NCI-H82 treated with DMSO at 0.1 percent for 48 hours (cell line): ENCODE data around the gene CDC23.
"Not testable (repeated sequence)": the region's sequence is repeated elsewhere in the genome, so short reads cannot be mapped to it uniquely, and the experiment has no call there.

Experiments used
- DNase-seq: peaks from one replicate; lab custom pipeline; 2025; ENCODE audit not compliant: unreplicated experiment; lab: John Stamatoyannopoulos, UW

Gene CDC23

DNA sequence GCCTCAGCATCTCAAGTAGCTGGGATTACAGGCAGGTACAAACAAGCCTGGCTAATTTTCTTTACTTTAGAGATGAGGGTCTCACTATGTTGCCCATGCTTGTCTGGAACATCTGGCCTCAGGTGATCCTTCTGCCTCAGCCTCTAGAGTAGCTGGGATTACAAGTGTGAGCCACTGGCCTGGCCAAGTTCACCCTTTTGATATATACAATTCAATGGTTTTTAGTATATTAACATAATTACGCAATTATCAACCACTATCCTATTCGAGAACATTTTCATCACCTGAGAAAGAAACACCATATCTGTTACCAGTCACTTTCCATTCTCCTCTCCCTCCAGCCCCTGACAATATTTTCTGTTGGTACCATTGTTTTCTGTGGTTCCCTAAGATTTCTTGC lies 3.7 kb upstream of the CDC23 start:
- no peak for DNase-seq

- DNase-seq: no peak
Observed at GRCh38 chr5:138212828-138213160, 329 bp downstream of the CDC23 start.

GRCh38 chr5:138210985-138211384 lies 2.1 kb downstream of the CDC23 start:
- no peak for DNase-seq

DNA sequence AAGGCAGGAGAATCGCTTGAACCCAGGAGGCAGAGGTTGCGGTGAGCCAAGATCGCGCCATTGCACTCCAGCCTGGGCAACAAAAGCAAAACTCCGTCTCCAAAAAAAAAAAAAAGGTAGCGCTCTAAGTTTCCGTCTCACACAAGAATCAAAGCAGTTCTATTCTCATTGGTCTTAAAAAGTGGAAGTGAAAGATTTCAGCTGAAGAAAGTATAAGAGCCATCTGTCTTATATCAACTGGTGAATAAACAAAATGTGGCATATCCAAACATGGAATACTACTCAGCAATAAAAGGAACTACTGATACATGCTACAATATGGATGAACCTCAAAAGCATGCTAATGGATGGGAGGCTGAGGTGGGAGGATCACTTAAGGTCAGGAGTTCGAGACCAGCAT lies 19.3 kb downstream of the CDC23 start:
- DNase-seq: not testable (repeated sequence)

- DNase-seq: no peak
Observed at GRCh38 chr5:138192826-138193225, 20.3 kb downstream of the CDC23 start.

DNA sequence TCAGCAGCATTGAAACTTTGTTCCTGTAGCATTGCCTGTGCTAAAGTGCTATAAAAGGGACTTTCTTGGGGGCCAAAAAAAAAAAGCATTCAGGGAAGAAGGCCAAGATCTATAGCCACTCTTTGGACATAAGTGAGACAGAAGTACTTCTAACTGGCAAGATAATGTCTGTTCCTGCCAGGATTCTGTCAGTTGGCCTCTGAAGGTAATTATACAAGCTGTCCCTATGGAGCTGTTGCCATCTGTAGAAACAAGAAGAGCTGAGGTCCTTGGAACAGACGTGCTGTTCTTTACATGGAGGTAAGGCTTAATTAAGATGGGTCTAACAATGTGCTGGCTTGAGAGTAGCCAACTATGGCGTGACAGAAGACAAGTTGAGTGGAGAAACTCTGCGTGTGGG lies 24.5 kb downstream of the CDC23 start:
- DNase-seq: no peak

GRCh38 chr5:138186002-138186447 lies 27.1 kb downstream of the CDC23 start:
- DNase-seq: no peak

GRCh38 chr5:138182808-138183207 lies 30.3 kb downstream of the CDC23 start:
- no peak for DNase-seq

- no peak for DNase-seq
Observed at GRCh38 chr5:138180841-138181240, 32.3 kb downstream of the CDC23 start.

GRCh38 chr5:138180183-138180782 lies 32.8 kb downstream of the CDC23 start:
- peak; percentile 21 for DNase-seq

DNA sequence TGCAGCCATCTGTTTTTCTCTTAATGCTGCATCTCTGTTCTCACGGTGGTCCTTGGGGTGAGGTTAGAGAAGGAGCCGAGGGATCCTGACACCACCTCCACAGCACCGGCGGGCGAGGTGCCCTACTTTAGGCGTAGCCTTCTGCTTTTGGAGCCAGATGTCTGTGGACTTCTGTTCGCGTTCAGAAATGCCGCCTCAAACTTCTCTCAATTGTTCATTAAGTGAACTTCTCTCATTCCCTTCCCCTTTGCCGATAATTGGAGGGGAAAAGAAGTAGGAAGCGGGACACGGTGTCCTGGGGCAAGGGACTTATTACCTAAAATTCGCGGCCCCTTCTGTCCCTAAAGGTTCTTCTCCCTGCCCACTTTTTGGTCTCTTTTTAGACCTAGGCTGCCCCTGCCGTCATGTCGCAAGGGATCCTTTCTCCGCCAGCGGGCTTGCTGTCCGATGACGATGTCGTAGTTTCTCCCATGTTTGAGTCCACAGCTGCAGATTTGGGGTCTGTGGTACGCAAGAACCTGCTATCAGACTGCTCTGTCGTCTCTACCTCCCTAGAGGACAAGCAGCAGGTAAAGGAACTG lies 33.8 kb downstream of the CDC23 start:
- DNase-seq: no peak

DNA sequence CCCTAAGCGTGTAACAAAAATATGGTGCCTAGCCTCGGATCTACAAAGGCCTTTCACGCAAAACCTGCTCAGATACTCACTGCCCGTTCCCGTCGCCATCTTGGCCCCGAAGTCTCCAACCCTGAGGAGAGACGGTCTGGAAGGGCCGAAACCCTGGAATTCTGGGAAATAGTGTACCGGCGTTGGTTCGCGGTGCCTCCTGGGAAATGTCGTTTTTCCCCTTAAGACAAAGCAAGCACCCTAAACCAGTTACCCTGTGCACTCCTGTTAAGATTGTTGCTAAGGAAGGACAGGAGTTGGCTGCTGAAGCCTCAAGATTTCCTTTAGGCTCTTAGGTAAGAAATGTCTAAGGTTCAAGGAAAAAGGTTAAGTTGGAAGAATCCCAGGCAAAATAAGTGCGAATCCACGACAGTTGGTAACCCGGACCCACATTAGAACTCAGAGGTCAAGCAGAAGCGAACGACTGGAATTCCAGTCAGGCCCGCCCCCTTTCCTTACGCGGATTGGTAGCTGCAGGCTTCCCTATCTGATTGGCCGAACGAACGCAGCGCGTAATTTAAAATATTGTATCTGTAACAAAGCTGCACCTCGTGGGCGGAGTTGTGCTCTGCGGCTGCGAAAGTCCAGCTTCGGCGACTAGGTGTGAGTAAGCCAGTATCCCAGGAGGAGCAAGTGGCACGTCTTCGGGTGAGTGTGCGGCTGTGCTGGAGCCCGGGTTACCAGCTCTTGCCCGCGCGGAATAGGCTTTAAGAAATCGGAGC lies 34.4 kb downstream of the CDC23 start, which contains the start of the genes BRD8 and KIF20A:
TSS of gene BRD8 (minus strand) at position 115 of the 761 bp plus-strand sequence. CDS start at position 99, 16 bp downstream.
TSS of gene KIF20A (plus strand) at position 597 of the 761 bp plus-strand sequence. CDS start 569 bp downstream, outside the sequence.
- peak; percentile 96 for DNase-seq

DNA sequence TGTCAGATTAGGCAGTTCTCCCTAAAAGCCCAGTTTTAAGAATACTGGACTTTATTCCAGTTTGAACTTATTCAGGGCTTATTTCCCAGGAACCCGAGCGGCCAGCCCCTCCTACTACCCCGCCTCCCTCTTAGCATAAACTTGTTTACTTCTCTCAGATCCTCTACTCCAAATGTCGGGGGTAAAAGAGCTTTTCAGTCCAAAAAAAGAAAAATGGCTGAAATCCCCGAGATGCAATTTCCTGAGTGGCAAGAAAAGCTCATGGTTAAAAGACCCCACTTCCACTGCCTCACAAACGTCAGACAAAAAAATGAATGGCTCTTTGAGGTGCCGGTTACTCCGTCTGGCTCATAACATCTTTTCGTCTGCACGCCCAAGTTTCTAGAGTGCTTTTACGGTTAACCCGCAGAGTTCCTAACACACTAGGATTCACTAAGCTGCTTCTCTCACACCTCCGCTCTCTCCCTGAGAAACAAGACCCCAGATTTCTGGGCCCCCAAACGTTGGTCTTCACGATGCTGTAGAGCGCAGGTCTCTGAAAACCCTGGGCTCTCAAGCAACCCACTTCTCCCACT lies 35.1 kb downstream of the CDC23 start:
- DNase-seq: no peak

- DNase-seq: no peak
Observed at GRCh38 chr5:138170299-138170698, 42.8 kb downstream of the CDC23 start.

GRCh38 chr5:138169124-138169523 lies 44.0 kb downstream of the CDC23 start:
- DNase-seq: no peak

DNA sequence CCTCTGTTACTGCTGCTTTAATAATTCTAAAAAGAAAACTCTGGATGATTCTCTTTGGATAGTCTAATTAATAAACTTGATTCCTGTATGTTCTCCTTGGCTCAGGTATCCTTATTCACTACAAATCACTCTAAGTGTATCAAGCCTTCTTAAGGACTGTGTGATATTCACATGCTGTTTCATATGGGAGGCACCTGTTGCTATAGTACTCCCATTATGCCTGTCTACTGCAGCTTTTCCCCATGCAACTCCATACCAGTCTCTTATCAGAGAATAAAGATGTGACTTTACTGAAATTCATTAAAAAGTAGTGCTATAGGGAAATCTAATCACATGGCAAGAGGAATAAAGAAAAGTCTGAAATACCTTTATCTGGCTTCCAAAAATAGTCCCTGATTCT lies 49.4 kb downstream of the CDC23 start:
- no peak for DNase-seq

DNA sequence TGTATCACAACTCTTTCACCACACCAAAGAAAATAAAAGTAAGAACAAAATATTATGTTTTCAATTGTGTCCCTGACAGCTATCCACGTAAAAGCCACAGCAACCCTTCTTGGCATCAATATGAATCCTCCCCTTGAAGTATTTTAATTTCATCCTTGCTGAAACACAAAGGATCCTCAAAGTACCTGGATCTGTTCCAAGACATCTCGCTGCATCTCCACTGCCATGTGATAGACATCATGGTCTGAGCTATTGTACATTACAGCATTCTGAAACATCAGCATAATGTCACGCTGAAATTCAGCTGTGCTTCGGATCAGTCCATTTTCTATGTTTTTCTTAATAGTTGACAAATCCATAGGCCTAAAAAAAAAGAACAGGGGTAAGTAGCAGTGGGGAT lies 52.4 kb downstream of the CDC23 start:
- DNase-seq: no peak

DNA sequence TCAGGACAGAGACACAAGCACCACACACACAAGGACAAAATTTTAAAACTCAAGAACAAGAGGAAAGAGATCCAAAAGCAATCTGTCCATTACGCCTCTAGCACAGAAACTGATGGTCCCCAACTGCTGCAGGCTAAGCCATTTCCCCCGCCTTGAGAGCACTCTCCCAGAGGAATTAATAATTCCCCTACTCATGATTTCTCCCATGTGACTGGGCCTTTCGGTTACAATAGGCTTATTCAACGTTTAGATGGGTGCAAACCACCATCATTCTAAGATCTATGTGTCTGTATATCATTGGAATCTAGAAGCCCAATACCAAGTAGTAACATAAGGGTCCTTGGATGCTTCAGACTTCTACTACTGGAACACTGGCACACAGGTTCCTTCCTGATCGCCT lies 53.5 kb downstream of the CDC23 start:
- DNase-seq: no peak

- DNase-seq: no peak
Observed at GRCh38 chr5:138157626-138158025, 55.5 kb downstream of the CDC23 start.

GRCh38 chr5:138155977-138156376 lies 57.1 kb downstream of the CDC23 start:
- DNase-seq: not testable (repeated sequence)

DNA sequence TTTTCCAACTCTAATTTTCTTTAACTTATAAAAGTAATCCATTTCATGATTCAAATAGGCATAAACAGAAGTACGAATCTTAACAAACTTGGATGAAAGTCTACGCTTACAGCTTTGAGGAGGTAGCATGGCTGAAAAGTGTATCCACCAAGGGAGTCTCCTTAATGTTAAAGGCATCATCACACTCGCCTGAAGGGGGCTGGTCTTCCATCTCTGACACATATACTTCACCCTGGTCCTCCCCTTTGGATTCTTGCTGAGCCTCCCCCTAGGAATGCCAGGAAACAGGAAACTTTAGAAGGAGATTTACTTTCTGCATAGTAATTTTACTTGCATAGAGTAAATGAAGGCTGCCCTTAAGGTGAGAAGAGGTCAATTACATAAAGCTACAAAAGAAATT lies 63.6 kb downstream of the CDC23 start:
- DNase-seq: no peak

GRCh38 chr5:138148811-138149210 lies 64.3 kb downstream of the CDC23 start:
- DNase-seq: no peak
